Fibroblast of pulmonary artery (primary cell): Measurements from ENCODE around the gene PKM.

Experiments used
- DNase-seq: peaks from one replicate; pipeline ENCODE4 v3.0.0-alpha.2; 2010; ENCODE audit warnings: low read depth
- H3K4me3 ChIP-seq: replicated peaks from 2 replicates; pipeline ENCODE4 v1.5.1; 2011; ENCODE audit warnings: low read depth, mild to moderate bottlenecking, control low read depth, low read length, moderate library complexity
- CTCF ChIP-seq: IDR thresholded peaks from 2 replicates; pipeline ENCODE4 v1.5.1; 2011; ENCODE audit warnings: mild to moderate bottlenecking, control low read depth, low read length, inconsistent platforms; ENCODE audit errors: missing control alignments

The PKM gene

GRCh38 chr15:72206677-72207000, 24.4 kb downstream of the PKM start:
- H3K4me3 ChIP-seq: no peak overlapping the region
- no peak for DNase-seq
- no peak for TF ChIP-seq CTCF

- no peak overlapping the region for H3K4me3 ChIP-seq
- TF ChIP-seq CTCF: no peak
- no peak for DNase-seq
Measured at GRCh38 chr15:72205896-72206676, 24.9 kb downstream of the PKM start.

- no peak for TF ChIP-seq CTCF
- no peak overlapping the region for H3K4me3 ChIP-seq
- DNase-seq: no peak
Measured at GRCh38 chr15:72205273-72205672, 25.7 kb downstream of the PKM start.

GRCh38 chr15:72203507-72203837, 27.5 kb downstream of the PKM start:
- TF ChIP-seq CTCF: no peak
- no peak overlapping the region for H3K4me3 ChIP-seq
- DNase-seq: peak; percentile 88

- DNase-seq: no peak
- no peak for TF ChIP-seq CTCF
- H3K4me3 ChIP-seq: no peak overlapping the region
Measured at GRCh38 chr15:72202801-72203506, 28.0 kb downstream of the PKM start.

- H3K4me3 ChIP-seq: no peak overlapping the region
- TF ChIP-seq CTCF: no peak
- no peak for DNase-seq
Measured at GRCh38 chr15:72202302-72202701, 28.7 kb downstream of the PKM start.
